ENCODE results near the gene HLF.

Gene HLF

GRCh38 chr17:55274355-55275255 is 9.8 kb downstream of the HLF start:
- no peak for DNase-seq (ENCODE audit: low read depth in 1 of 2, low spot score in 1 of 2)

- DNase-seq (ENCODE audit: low read depth in 1 of 2, low spot score in 1 of 2), result no peak
Observed at GRCh38 chr17:55275894-55276804, 11.4 kb downstream of the HLF start.

- no peak for DNase-seq (ENCODE audit: low read depth in 1 of 2, low spot score in 1 of 2)
Observed at GRCh38 chr17:55278173-55278961, 13.6 kb downstream of the HLF start.

GRCh38 chr17:55279203-55279602 is 14.4 kb downstream of the HLF start:
- DNase-seq (ENCODE audit: low read depth in 1 of 2, low spot score in 1 of 2), result no peak

GRCh38 chr17:55279788-55280187 is 15.0 kb downstream of the HLF start:
- DNase-seq (ENCODE audit: low read depth in 1 of 2, low spot score in 1 of 2), result no peak

- no peak for DNase-seq (ENCODE audit: low read depth in 1 of 2, low spot score in 1 of 2)
Observed at GRCh38 chr17:55280212-55280611, 15.5 kb downstream of the HLF start.

- no peak for DNase-seq (ENCODE audit: low read depth in 1 of 2, low spot score in 1 of 2)
Observed at GRCh38 chr17:55281649-55282378, 17.1 kb downstream of the HLF start.

- DNase-seq (ENCODE audit: low read depth in 1 of 2, low spot score in 1 of 2), result no peak
Observed at GRCh38 chr17:55282379-55282702, 17.6 kb downstream of the HLF start.

GRCh38 chr17:55282741-55283140 is 18.0 kb downstream of the HLF start:
- DNase-seq (ENCODE audit: low read depth in 1 of 2, low spot score in 1 of 2), result no peak

- no peak for DNase-seq (ENCODE audit: low read depth in 1 of 2, low spot score in 1 of 2)
Observed at GRCh38 chr17:55283256-55283965, 18.7 kb downstream of the HLF start.

- DNase-seq (ENCODE audit: low read depth in 1 of 2, low spot score in 1 of 2), result no peak
Observed at GRCh38 chr17:55284001-55284884, 19.5 kb downstream of the HLF start.

GRCh38 chr17:55284944-55285339 is 20.2 kb downstream of the HLF start:
- no peak for DNase-seq (ENCODE audit: low read depth in 1 of 2, low spot score in 1 of 2)

GRCh38 chr17:55285340-55286301 is 20.9 kb downstream of the HLF start:
- no peak for DNase-seq (ENCODE audit: low read depth in 1 of 2, low spot score in 1 of 2)

GRCh38 chr17:55286681-55287589 is 22.2 kb downstream of the HLF start:
- DNase-seq (ENCODE audit: low read depth in 1 of 2, low spot score in 1 of 2), result no peak

- no peak for DNase-seq (ENCODE audit: low read depth in 1 of 2, low spot score in 1 of 2)
Observed at GRCh38 chr17:55288356-55289105, 23.8 kb downstream of the HLF start.

- no peak for DNase-seq (ENCODE audit: low read depth in 1 of 2, low spot score in 1 of 2)
Observed at GRCh38 chr17:55289106-55289446, 24.3 kb downstream of the HLF start.

All from activated T-helper 1 cell treated with anti-CD3 and anti-CD28 coated beads, Interleukin-2, amount 50 U/mL, for 16 hours (primary cell).